Measurements from ENCODE around the gene CNNM3. TPM values are rescaled to one million over a fixed set of nuclear protein-coding genes. Genes with fewer than 3 reads are reported as not detected.

The CNNM3 gene
- total RNA-seq, 4 donors from 2014 or later = 29.8 to 108 (median 44.8) TPM

DNA sequence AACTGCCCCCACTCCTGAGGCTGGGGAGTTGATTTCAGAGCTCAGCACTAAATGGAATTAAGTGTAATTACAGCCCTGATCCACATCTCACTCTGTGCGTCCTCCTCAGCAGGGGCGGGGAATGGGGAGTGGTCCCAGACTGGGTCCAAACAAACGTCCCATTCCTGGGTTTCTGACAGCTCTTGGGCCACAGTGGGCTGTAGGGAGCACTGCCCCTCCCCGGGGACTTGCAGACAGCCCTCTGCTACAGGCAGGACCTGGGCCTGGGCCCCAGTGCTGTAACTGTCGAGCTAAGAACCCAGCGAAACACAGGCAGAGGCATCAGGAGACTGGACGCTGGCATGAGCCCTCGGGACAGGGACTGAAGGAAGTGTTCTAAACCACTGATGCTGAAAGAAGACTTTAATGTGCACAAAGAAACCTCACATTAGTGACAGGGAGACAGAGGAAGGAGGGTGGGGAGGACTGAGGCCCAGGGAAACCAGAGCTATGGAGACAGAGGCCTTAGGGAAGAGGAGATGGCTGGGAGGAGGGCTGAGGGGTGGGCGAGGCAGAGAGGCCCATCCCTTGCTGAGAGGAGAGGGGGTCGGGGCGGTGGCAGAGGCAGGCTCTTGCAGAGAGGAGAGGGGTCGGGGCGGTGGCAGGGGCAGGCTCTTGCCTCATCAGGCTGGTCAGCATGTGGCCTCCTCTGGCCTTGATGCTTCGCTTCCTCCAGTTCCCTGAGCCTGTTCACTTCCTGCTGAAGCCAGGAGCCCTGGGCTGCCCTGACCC is 59.6 kb downstream of the CNNM3 start:
- no peak for TF ChIP-seq POLR2A (IDR thresholded peaks at IDR 0.05)
- TF ChIP-seq, protein P1, sequence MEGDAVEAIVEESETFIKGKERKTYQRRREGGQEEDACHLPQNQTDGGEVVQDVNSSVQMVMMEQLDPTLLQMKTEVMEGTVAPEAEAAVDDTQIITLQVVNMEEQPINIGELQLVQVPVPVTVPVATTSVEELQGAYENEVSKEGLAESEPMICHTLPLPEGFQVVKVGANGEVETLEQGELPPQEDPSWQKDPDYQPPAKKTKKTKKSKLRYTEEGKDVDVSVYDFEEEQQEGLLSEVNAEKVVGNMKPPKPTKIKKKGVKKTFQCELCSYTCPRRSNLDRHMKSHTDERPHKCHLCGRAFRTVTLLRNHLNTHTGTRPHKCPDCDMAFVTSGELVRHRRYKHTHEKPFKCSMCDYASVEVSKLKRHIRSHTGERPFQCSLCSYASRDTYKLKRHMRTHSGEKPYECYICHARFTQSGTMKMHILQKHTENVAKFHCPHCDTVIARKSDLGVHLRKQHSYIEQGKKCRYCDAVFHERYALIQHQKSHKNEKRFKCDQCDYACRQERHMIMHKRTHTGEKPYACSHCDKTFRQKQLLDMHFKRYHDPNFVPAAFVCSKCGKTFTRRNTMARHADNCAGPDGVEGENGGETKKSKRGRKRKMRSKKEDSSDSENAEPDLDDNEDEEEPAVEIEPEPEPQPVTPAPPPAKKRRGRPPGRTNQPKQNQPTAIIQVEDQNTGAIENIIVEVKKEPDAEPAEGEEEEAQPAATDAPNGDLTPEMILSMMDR (IDR thresholded peaks at IDR 0.05) = no peak
- Histone ChIP-seq H3K27me3 (no peaks in the 10 kb centered on the region), H3K27ac (no peak overlapping the region), H3K4me1 (peaks cover 0 to 13% (median under 1%) of the 10 kb centered on the region in 4 donors), H3K9me3 (no peaks in the 10 kb centered on the region), H3K36me3 (no peaks in the 10 kb centered on the region), H3K4me3 (no peak overlapping the region)
- no peak for DNase-seq

- DNase-seq = no peak
- H3K27me3 ChIP-seq = no peaks in the 10 kb centered on the region
- no peaks in the 10 kb centered on the region for H3K36me3 ChIP-seq
- H3K4me1 ChIP-seq = peaks cover 0 to 13% (median 0%) of the 10 kb centered on the region in 4 donors
- no peak overlapping the region for H3K4me3 ChIP-seq
- no peak overlapping the region for H3K27ac ChIP-seq
- no peaks in the 10 kb centered on the region for H3K9me3 ChIP-seq
- TF ChIP-seq POLR2A (IDR thresholded peaks at IDR 0.05) = no peak
- TF ChIP-seq, protein P1 (IDR thresholded peaks at IDR 0.05) = no peak
Observed at GRCh38 chr2:96876269-96877041, 60.4 kb downstream of the CNNM3 start.

DNA sequence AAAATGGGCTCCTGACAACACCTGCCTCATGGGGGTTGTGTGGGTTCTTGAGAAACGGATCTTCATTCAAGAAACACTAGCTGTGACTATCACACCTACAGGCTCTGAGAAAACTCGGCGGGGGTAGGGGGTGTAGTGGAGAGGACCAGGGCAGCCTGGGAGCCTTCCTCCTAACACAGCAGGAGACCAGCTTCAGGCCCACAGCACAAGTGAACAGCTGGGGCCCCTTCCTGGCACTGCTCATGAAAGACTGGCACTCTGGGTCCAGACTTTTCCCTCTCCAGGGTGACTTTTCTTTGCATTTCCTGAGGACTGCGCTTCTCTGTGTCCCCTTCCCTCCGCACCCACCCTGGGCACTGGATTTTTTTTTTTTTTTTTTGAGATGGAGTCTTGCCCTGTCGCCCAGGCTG is 61.0 kb downstream of the CNNM3 start:
- no peak for TF ChIP-seq POLR2A (IDR thresholded peaks at IDR 0.05)
- TF ChIP-seq, protein P1 (IDR thresholded peaks at IDR 0.05) = no peak
- H3K36me3 ChIP-seq = no peaks in the 10 kb centered on the region
- H3K4me1 ChIP-seq = peaks cover 0 to 13% (median 0%) of the 10 kb centered on the region in 4 donors
- no peak for DNase-seq
- no peak overlapping the region for H3K27ac ChIP-seq
- no peaks in the 10 kb centered on the region for H3K27me3 ChIP-seq
- H3K4me3 ChIP-seq = no peak overlapping the region
- no peaks in the 10 kb centered on the region for H3K9me3 ChIP-seq

- Histone ChIP-seq H3K4me1 (peaks cover 0 to 13% (median 0%) of the 10 kb centered on the region in 4 donors), H3K4me3 (no peak overlapping the region), H3K27ac (no peak overlapping the region), H3K9me3 (no peaks in the 10 kb centered on the region), H3K27me3 (no peaks in the 10 kb centered on the region), H3K36me3 (no peaks in the 10 kb centered on the region)
- no peak for DNase-seq
- TF ChIP-seq POLR2A (IDR thresholded peaks at IDR 0.05) = no peak
- TF ChIP-seq, protein P1 (IDR thresholded peaks at IDR 0.05) = no peak
Observed at GRCh38 chr2:96877631-96878092, 61.6 kb downstream of the CNNM3 start.

GRCh38 chr2:96878171-96878570 is 62.1 kb downstream of the CNNM3 start:
- no peaks in the 10 kb centered on the region for H3K9me3 ChIP-seq
- peaks cover 0 to 13% (median 0%) of the 10 kb centered on the region in 4 donors for H3K4me1 ChIP-seq
- TF ChIP-seq, protein P1 (IDR thresholded peaks at IDR 0.05) = no peak
- TF ChIP-seq POLR2A (IDR thresholded peaks at IDR 0.05) = no peak
- no peak overlapping the region for H3K4me3 ChIP-seq
- H3K36me3 ChIP-seq = no peaks in the 10 kb centered on the region
- H3K27me3 ChIP-seq = no peaks in the 10 kb centered on the region
- no peak overlapping the region for H3K27ac ChIP-seq
- DNase-seq = no peak
